SK-N-SH (cell line): ENCODE measurements around the gene SUMO2. TPM values are rescaled to one million over a fixed set of nuclear protein-coding genes. Genes with fewer than 3 reads are reported as not detected.
A peak's percentile ranks its signal among the peaks of the same experiment; 100 is the strongest.

Experiments used
- CTCF ChIA-PET: fragments of 300-600, 350-600 bp; formaldehyde crosslinking; extraction: SDS; loops from one replicate; lab custom pipeline; 2021; lab: Yijun Ruan, JAX
- POLR2A ChIA-PET: fragments of 350-600 bp; sonication (Branson Sonifier 250); formaldehyde crosslinking; extraction: SDS; loops from one replicate; lab custom pipeline; 2020; ENCODE audit warnings: antibody characterized with exemption, inconsistent platforms; lab: Yijun Ruan, JAX
- DNase-seq: peaks from one replicate; pipeline ENCODE4 v3.0.0; 2012
- H2AFZ ChIP-seq: fragments of 200-600 bp; sonication (generic); 2 replicates; pipeline ENCODE4 v1.8.1; 2016; ENCODE audit warnings: antibody characterized with exemption, mild to moderate bottlenecking, low read depth
- H3F3A ChIP-seq: fragments of 200-600 bp; sonication (generic); replicated peaks from 2 replicates; pipeline ENCODE3; 2016; ENCODE audit warnings: antibody characterized with exemption, mild to moderate bottlenecking; ENCODE audit not compliant: insufficient read depth
- H3K27ac ChIP-seq, 2 experiments: fragments of 200-500 bp in 1 of 2; fragments of 200-600 bp in 1 of 2; sonication (Bioruptor generic) in 1 of 2; sonication (generic), shearing (Covaris generic) in 1 of 2; 2 replicates each; pipeline versions ENCODE4 v1.5.1 to v1.6.1; 2014 to 2016; ENCODE audit warnings: low read depth in 2 of 2, inconsistent platforms in 1 of 2, low read length in 1 of 2, mild to moderate bottlenecking in 1 of 2, mixed read lengths in 1 of 2
- H3K27me3 ChIP-seq: fragments of 200-600 bp; sonication (generic), shearing (Covaris generic); 2 replicates; pipeline ENCODE4 v1.6.1; 2016; ENCODE audit warnings: mixed run types; ENCODE audit not compliant: insufficient read depth
- H3K36me3 ChIP-seq, 2 experiments: fragments of 200-500 bp in 1 of 2; fragments of 200-600 bp in 1 of 2; sonication (Bioruptor generic) in 1 of 2; sonication (generic) in 1 of 2; replicated peaks in 1 of 2; 2 replicates each; pipeline versions ENCODE3 to v1.5.1; 2014 to 2016; ENCODE audit warnings: low read length in 1 of 2, mild to moderate bottlenecking in 1 of 2; ENCODE audit not compliant: insufficient read depth in 2 of 2, control insufficient read depth in 1 of 2
- H3K4me1 ChIP-seq, 2 experiments: fragments of 200-500 bp in 1 of 2; fragments of 200-600 bp in 1 of 2; sonication (Bioruptor generic) in 1 of 2; sonication (generic), shearing (Covaris generic) in 1 of 2; 2 replicates each; pipeline versions ENCODE4 v1.5.1 to v1.6.1; 2014 to 2016; ENCODE audit warnings: low read depth in 1 of 2, low read length in 1 of 2, mixed run types in 1 of 2; ENCODE audit not compliant: insufficient read depth in 2 of 2, control insufficient read depth in 1 of 2
- H3K4me2 ChIP-seq: fragments of 200-600 bp; sonication (generic), shearing (Covaris generic); 2 replicates; pipeline ENCODE4 v1.6.1; 2017; ENCODE audit warnings: mixed run types
- H3K4me3 ChIP-seq, 2 experiments: fragments of 200-500 bp in 1 of 2; fragments of 200-600 bp in 1 of 2; sonication (Bioruptor generic) in 1 of 2; sonication (generic), shearing (Covaris generic) in 1 of 2; 2 replicates each; pipeline versions ENCODE4 v1.5.1 to v1.8.1; 2014 to 2016; ENCODE audit warnings: low read depth in 2 of 2, inconsistent platforms in 1 of 2, low read length in 1 of 2, mild to moderate bottlenecking in 1 of 2, mixed read lengths in 1 of 2, moderate library complexity in 1 of 2
- H3K79me2 ChIP-seq: fragments of 200-600 bp; sonication (generic); 2 replicates; pipeline ENCODE4 v1.8.1; 2017; ENCODE audit warnings: mild to moderate bottlenecking; ENCODE audit not compliant: insufficient read depth
- H3K9ac ChIP-seq: fragments of 200-600 bp; sonication (generic); 2 replicates; pipeline ENCODE4 v1.6.1; 2017; ENCODE audit warnings: mixed run types
- H3K9me2 ChIP-seq: fragments of 200-600 bp; sonication (generic); 2 replicates; pipeline ENCODE4 v1.6.1; 2017; ENCODE audit warnings: mixed run types
- H3K9me3 ChIP-seq: fragments of 200-600 bp; sonication (generic); 2 replicates; pipeline ENCODE4 v1.6.1; 2017; ENCODE audit warnings: mixed run types, mild to moderate bottlenecking, moderate library complexity
- H4K20me1 ChIP-seq: fragments of 200-600 bp; sonication (generic); 2 replicates; pipeline ENCODE4 v1.6.1; 2017; ENCODE audit warnings: mild to moderate bottlenecking, mixed run types; ENCODE audit not compliant: insufficient read depth
- ELF1 ChIP-seq: IDR thresholded peaks from 2 replicates; pipeline ENCODE4 v1.4.0; 2012
- FOSL2 ChIP-seq: IDR thresholded peaks from 2 replicates; pipeline ENCODE4 v1.4.0; 2012; ENCODE audit warnings: low read depth, mild to moderate bottlenecking, moderate library complexity, borderline replicate concordance
- GATA2 ChIP-seq: sonication (generic); formaldehyde crosslinking; IDR thresholded peaks from 2 replicates; pipeline ENCODE4 v1.5.0; 2020; ENCODE audit warnings: mild to moderate bottlenecking, missing genetic modification reagents
- MEF2A ChIP-seq: IDR thresholded peaks from 2 replicates; pipeline ENCODE4 v1.4.0; 2012; ENCODE audit warnings: low read depth, borderline replicate concordance
- NFIC ChIP-seq: IDR thresholded peaks from 2 replicates; pipeline ENCODE4 v1.4.0; 2012; ENCODE audit warnings: borderline replicate concordance
- RFX5 ChIP-seq: IDR thresholded peaks from 2 replicates; pipeline ENCODE4 v1.6.1; 2012; ENCODE audit warnings: mild to moderate bottlenecking, improper control_type of control experiment, low read length
- TAF1 ChIP-seq: IDR thresholded peaks from 2 replicates; pipeline ENCODE4 v1.6.1; 2012; ENCODE audit warnings: low read depth, mild to moderate bottlenecking, low read length, moderate library complexity, borderline replicate concordance
- TEAD4 ChIP-seq: IDR thresholded peaks from 2 replicates; pipeline ENCODE4 v1.4.0; 2012; ENCODE audit warnings: mild to moderate bottlenecking, borderline replicate concordance; ENCODE audit not compliant: insufficient read depth
- WGBS: methylation state at CpG from one replicate; pipeline ENCODE4 v1.1.6; 2017; ENCODE audit warnings: low lambda C conversion rate; 5-methylcytosine and 5-hydroxymethylcytosine counted together
- polyA plus RNA-seq, 3 experiments: library from polyadenylated mRNA; depleted of rRNA; stranded (reverse); fragments of >200 nt; gene quantifications; 2 replicates each; pipeline ENCODE4 v1.2.3, GENCODE V29; 2012
- TF ChIP-seq, protein P1 (sequence below): fragments of 200-600 bp; sonication (generic); IDR thresholded peaks from 2 replicates; pipeline ENCODE4 v1.6.1; 2017; ENCODE audit warnings: antibody characterized with exemption, mild to moderate bottlenecking, moderate library complexity
- TF ChIP-seq, protein P2 (sequence below): IDR thresholded peaks from 2 replicates; pipeline ENCODE4; 2012
- TF ChIP-seq, protein P3 (sequence below): IDR thresholded peaks from 2 replicates; pipeline ENCODE4 v1.4.0; 2012; ENCODE audit warnings: low read depth, borderline replicate concordance

SUMO2 gene
- polyA plus RNA-seq, 1 of the 3 experiments (the other 2 are of a cell fraction), result 114 TPM

DNA sequence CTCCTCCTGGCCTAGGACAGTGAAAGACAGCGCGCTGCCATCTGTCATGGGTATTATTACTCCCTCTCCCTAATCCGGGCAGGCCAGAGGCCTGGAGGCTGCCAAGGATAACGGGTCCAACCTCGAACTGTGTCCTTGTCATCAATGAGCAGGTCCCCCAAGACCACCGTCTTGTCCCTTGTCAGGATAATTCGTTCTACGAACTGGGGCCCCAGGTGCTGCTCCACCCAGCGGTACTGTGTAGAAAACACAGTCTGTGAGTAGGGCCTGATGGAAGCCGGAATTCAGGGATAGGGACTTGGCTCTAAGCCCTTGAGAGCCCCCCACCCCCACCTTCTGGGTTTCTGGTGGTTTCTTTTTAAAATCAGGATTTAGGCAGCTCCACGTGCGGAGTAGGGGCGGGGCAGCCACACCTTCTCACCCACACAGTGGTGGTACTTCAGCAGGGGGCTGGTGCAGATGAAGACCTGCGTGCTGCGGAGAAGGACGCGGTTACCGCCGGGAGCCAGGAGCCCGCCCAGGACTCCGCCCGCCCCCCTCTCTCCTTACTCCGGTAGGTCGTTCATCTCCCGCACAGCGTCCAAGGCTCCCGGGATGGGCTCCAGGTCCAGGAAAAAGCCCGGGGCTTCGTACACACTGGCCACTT lies 52.0 kb downstream of the SUMO2 start (continued):
- TF ChIP-seq, protein P1, sequence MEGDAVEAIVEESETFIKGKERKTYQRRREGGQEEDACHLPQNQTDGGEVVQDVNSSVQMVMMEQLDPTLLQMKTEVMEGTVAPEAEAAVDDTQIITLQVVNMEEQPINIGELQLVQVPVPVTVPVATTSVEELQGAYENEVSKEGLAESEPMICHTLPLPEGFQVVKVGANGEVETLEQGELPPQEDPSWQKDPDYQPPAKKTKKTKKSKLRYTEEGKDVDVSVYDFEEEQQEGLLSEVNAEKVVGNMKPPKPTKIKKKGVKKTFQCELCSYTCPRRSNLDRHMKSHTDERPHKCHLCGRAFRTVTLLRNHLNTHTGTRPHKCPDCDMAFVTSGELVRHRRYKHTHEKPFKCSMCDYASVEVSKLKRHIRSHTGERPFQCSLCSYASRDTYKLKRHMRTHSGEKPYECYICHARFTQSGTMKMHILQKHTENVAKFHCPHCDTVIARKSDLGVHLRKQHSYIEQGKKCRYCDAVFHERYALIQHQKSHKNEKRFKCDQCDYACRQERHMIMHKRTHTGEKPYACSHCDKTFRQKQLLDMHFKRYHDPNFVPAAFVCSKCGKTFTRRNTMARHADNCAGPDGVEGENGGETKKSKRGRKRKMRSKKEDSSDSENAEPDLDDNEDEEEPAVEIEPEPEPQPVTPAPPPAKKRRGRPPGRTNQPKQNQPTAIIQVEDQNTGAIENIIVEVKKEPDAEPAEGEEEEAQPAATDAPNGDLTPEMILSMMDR, result peak; percentile 77
- TF ChIP-seq NFIC, result peak; percentile 71
- TF ChIP-seq TEAD4, result 0 out of 2 replicates have a peak, but pooled peaks have one; percentile 3

- Histone ChIP-seq H3K79me2 (peaks cover 25% of the 10 kb centered on the region; the same call in 1 of the 2 replicates), H4K20me1 (peaks cover 9% of the 10 kb centered on the region; the same call in 1 of the 2 replicates), H3K4me3 (peak overlapping the region; percentile 64 to 88), H3K27me3 (no peaks in the 10 kb centered on the region), H3K9me3 (no peaks in the 10 kb centered on the region), H3K9me2 (no peaks in the 10 kb centered on the region), H3F3A (peaks cover 31% of the 10 kb centered on the region), H3K27ac (peak overlapping the region; percentile 78 to 90; a peak in 2 of 4 replicates), H3K4me1 (peaks cover 5 to 19% of the 10 kb centered on the region in 2 experiments; a peak in 2 of 4 replicates), H3K9ac (peak overlapping the region; percentile 90; the same call in 1 of the 2 replicates), H3K36me3 (peaks cover 10 to 21% of the 10 kb centered on the region in 2 experiments), H2AFZ (no peak overlapping the region), H3K4me2 (peak overlapping the region; percentile 96)
- WGBS, result 55% methylated on average over 24 of the region's 24 CpGs
- DNase-seq, result peak; percentile 59
- CTCF ChIA-PET, result interaction anchor here (0.6 to 19.6 kb wide), 35 partner anchors 8 to 619 kb away, joined by 3 to 422 read pairs (median 7); partner anchors contain the start of genes ARMC7, ATP5PD, GGA3 and HID1
- POLR2A ChIA-PET, result interaction anchor here (1.0 to 2.4 kb wide), 7 partner anchors 16 to 169 kb away, joined by 3 to 22 read pairs (median 8); partner anchors contain the start of genes ARMC7, HID1, MIF4GD and NUP85
- TF ChIP-seq GATA2 (peak; percentile 53), ELF1 (0 out of 2 replicates have a peak, but pooled peaks have one; percentile 5)
- TF ChIP-seq, protein P2, sequence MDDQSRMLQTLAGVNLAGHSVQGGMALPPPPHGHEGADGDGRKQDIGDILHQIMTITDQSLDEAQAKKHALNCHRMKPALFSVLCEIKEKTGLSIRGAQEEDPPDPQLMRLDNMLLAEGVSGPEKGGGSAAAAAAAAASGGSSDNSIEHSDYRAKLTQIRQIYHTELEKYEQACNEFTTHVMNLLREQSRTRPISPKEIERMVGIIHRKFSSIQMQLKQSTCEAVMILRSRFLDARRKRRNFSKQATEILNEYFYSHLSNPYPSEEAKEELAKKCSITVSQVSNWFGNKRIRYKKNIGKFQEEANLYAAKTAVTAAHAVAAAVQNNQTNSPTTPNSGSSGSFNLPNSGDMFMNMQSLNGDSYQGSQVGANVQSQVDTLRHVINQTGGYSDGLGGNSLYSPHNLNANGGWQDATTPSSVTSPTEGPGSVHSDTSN, result no peak
Measured at GRCh38 chr17:75130059-75130631, 52.6 kb downstream of the SUMO2 start.

- TF ChIP-seq FOSL2, result no peak
- TF ChIP-seq NFIC, result no peak
- no peak for TF ChIP-seq TAF1
- TF ChIP-seq, protein P3, sequence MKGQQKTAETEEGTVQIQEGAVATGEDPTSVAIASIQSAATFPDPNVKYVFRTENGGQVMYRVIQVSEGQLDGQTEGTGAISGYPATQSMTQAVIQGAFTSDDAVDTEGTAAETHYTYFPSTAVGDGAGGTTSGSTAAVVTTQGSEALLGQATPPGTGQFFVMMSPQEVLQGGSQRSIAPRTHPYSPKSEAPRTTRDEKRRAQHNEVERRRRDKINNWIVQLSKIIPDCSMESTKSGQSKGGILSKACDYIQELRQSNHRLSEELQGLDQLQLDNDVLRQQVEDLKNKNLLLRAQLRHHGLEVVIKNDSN, result no peak
- no peak for TF ChIP-seq MEF2A
- TF ChIP-seq RFX5, result no peak
- no peak for DNase-seq
- H4K20me1 ChIP-seq, result peaks cover 9% of the 10 kb centered on the region; the same call in 1 of the 2 replicates
- H3K9me2 ChIP-seq, result no peaks in the 10 kb centered on the region
- POLR2A ChIA-PET, result interaction anchor here (1.0 to 2.4 kb wide), 3 partner anchors 15 to 24 kb away, joined by 3 to 22 read pairs (median 8); partner anchors contain the start of gene ARMC7
- peaks cover 25% of the 10 kb centered on the region for H3F3A ChIP-seq
- no peaks in the 10 kb centered on the region for H3K27me3 ChIP-seq
- no peak overlapping the region for H3K27ac ChIP-seq
- no peak overlapping the region for H2AFZ ChIP-seq
- CTCF ChIA-PET, result interaction anchor here (0.8 to 19.6 kb wide), 16 partner anchors 8 to 206 kb away, joined by 3 to 422 read pairs (median 13); partner anchors contain the start of genes ARMC7, ATP5PD, KCTD2 and MRPL58
- H3K4me1 ChIP-seq, result peaks cover 5 to 19% of the 10 kb centered on the region in 2 experiments; a peak in 2 of 4 replicates
- peak overlapping the region; percentile 96; the same call in 1 of the 2 replicates for H3K4me2 ChIP-seq
- H3K4me3 ChIP-seq, result no peak overlapping the region
- H3K79me2 ChIP-seq, result peaks cover 25% of the 10 kb centered on the region; the same call in 1 of the 2 replicates
- WGBS, result 90% methylated on average over 9 of the region's 9 CpGs
- H3K9ac ChIP-seq, result no peak overlapping the region
- H3K9me3 ChIP-seq, result no peaks in the 10 kb centered on the region
- H3K36me3 ChIP-seq, result peaks cover 7 to 17% of the 10 kb centered on the region in 2 experiments
Measured at GRCh38 chr17:75129576-75129975, 53.2 kb downstream of the SUMO2 start.
